ENCODE results near the gene LCOR.
"Not testable (repeated sequence)": the region's sequence is repeated elsewhere in the genome, so short reads cannot be mapped to it uniquely, and the experiment has no call there.

The LCOR gene

GRCh38 chr10:96840841-96841518 is 8.9 kb downstream of the LCOR start:
- DNase-seq: peak; percentile 30 to 49 (median 45)

GRCh38 chr10:96842896-96843723 is 11.0 kb downstream of the LCOR start:
- no peak for DNase-seq

GRCh38 chr10:96843823-96844222 is 11.7 kb downstream of the LCOR start:
- DNase-seq: no peak

GRCh38 chr10:96846395-96846794 is 14.3 kb downstream of the LCOR start:
- no peak for DNase-seq

DNA sequence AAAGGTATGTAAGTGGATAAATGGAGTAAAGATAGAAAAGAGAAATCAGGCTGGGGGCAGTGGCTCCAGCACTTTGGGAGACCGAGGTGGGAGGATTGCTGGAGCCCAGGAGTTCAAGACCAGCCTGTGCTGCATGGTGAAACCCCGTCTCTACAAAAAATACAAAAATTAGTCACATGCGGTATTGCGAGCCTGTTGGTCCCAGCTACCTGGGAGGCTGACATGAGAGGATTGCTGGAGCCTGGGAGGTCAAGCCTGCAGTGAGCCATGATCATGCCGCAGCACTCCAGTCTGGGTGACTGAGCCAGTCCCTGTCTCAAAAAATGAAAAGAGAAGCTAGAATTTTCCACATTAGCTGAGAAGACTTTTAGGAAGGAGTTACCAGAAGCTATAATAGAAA is 14.8 kb downstream of the LCOR start:
- no peak for DNase-seq

- not testable (repeated sequence) for DNase-seq
Observed at GRCh38 chr10:96847356-96847755, 15.3 kb downstream of the LCOR start.

DNA sequence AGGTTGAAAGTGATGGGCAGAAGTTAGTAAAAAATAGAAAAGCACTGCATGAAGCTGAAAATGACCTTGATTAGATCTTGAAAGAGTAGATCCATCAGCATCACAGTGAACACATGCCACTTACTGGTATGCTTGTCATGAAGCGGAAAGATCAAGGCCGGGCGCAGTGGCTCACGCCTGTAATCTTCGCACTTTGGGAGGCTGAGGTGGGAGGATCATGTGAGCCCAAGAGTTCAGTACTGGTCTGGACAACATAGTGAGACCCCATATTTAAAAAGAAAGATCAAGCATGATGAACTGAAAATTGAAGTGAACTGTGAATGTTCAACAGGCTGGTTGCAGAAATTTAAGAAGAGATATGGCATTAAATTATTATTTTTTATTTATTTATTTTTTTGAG is 18.0 kb downstream of the LCOR start:
- no peak for DNase-seq

GRCh38 chr10:96850825-96851224 is 18.7 kb downstream of the LCOR start:
- DNase-seq: no peak

GRCh38 chr10:96851281-96851680 is 19.2 kb downstream of the LCOR start:
- DNase-seq: no peak

DNA sequence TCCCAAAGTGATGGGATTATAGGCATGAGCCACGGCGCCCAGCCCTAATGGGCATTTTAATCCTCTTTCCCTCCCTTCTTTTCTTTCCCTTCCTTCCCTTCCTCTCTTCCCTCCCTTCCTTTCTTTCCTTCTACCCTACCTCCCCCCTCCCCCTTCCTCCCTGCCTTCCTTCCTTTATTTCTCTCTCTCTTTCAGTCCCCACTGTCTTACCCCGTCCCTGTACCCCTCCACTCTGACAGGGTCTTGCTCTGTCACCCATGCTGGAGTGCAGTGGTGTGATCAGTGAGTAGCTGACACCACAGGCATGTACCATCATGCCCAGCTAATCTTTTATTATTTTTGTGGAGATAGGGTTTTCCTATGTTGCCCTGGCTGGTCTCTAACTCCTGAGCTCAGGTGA is 24.2 kb downstream of the LCOR start:
- no peak for DNase-seq

DNA sequence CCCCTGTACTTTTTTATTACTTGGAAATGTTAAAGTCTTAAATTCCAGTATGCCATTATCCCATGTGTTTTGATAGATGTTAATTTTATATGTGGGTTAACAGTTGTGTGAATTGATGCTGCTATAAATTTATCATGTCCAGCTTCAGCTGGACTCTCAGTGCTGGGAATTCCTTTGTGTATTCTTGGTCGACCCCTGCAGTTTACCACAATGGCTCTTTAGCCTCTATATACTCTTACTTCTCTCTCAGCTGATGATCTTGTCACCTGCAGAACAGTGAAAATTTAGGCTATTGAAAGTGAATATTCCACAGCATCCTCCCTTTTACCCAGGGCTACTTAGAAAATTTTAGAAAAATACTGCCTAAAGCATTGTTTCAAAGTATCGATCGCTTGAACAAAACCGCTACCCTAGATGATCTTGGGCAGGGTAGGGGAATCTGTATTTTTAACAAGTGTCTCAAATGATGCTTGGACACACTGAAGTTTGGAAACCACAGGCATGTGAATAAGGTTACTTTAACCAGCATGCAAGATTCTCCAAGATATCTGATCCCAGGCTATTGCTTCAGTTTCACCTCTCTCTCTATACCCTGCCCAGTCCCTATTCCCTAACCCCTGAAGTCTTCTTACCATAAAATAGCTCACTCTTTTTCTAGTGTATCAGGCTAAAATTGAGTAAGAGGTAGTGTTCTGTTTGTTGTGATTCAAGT is 25.4 kb downstream of the LCOR start:
- no peak for DNase-seq

DNA sequence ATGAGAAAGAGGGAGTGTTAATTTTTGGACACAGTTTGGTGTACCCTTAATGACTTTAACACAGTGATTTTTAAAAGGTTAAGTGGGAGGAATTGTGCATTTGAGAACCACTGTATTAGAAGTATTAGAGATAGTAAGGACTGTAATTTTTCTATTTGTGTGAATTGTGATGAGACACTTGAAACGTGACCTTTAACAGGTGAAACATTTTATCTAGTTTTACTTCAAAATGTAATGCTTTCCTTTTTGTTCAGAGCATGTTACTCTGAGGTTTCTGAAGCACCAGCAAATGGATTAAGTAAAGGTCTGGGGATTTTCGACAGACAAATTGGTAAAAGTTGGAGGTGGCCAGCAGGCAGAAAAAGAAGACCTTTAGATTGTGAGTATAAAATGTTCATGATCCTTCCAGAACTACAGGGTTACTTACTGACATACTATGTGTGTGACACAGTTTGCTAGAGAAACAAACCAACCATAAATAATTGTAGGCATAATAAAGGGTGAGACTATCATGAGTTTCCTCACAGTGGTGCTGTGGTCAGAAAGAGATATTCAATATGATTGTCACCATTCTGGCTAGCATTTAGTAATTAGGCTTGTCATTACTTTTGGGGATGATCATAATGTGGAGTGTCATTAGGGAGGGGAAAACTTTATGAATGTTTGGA is 26.1 kb downstream of the LCOR start:
- DNase-seq: no peak

GRCh38 chr10:96858706-96859050 is 26.6 kb downstream of the LCOR start:
- no peak for DNase-seq

DNA sequence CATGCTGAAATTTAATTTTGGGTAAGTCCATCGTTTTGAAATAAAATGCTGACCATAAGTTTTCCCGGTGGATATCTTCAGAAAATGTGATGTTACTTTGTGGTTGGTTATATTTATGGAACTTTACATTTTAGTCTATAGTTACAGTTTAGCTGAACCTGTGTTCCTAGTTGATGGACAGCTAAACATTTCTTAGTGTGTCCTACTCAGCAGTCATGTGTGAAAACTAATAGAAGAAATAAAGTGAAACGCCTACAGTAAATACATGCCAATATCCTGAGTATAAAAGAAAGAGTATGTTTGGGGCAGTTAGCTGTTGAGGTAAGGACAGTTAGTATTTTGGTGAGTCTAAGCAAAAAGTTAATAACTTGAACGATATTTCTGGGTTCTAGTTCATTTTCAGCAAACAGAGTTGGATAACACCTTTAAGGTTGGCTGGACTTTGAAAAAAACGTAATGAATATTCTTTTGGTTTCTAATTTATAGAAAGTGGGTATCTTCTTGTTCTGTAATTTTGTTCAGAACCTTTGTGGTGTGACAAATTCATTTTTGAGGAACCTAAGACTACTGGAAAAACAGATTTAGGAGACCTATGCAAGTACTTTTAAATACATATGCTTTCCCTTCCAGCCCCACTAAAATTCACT is 28.7 kb downstream of the LCOR start:
- no peak for DNase-seq

DNA sequence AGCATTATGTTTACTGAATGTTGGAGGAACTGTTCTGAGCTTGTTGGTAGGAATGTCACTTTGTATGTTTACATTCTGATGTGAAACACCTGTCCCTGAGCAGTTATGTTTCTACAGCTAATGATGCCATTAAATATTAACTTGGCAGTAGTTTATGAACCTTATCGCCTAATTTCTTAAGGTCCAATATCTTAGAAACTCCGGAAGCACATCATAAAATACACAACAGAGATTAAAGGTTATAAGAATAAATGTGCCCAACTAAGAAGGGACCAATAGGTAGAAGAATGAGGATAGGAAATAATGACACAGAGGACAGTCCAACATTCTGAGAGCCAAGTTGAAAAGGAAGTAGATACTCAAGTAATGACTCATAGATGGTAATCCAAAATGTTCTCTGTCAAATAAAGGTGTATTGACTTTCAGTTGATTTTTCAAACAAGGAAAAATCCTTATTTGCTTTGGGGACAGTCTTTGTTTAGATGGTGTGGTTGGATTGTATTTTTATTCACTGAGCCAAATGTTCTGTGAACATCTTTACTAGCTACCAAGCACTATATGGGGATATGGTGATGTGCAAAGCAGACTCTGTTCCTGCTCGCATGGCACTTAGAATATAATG is 31.9 kb downstream of the LCOR start:
- DNase-seq: peak in 2 of 3 donors; percentile 20 to 32

DNA sequence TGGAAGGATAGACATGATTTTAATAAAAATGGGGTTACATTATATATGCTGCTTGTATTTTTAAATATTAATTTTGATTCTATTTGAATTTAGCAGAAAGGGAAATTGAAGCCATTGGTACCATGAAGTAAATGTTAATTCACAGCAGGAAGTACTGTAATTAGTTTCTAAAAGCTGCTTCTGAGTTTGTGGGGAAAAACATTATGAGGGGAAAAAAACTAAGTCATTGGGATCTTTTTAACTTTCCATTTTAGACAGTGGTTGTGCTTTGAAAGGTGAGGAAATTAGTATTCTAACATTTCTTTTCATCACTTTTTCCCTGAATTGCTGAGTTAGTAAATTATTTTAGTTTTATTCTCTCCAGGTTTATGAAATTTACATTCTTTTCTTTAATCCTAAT is 41.0 kb downstream of the LCOR start:
- peak in 2 of 3 donors; percentile 19 to 26 for DNase-seq

DNA sequence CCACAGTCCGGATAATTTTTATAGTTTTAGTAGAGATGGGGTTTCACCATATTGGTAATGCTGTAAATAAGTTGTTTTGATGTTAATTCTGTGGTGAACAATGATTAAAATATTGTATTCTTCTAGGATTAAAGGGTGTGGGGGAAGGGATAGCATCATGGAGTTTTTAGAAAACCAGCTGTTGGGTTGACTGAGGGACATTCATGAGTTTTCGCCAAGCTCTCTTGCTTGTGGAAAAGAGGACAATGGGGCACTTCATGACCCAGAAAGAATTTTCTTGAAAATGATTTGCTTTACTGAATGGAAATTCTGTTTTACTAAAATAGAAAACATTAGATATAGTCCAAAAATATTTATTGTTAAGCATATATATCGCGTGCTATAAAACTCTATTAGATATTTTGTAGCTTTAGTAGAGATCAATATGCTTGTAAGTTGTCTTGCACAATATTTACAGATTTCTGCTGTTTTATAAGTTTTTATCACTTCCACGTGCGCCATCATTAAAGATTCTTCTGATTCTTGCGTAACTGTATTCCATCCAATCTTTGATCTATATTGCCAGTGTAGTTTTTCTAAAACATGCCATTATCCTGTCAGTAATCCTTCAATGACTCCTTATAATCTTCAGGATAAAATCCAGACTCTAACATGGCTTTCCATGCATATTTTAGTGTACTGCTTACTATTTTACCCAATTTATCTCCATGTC is 41.8 kb downstream of the LCOR start:
- no peak for DNase-seq

DNA sequence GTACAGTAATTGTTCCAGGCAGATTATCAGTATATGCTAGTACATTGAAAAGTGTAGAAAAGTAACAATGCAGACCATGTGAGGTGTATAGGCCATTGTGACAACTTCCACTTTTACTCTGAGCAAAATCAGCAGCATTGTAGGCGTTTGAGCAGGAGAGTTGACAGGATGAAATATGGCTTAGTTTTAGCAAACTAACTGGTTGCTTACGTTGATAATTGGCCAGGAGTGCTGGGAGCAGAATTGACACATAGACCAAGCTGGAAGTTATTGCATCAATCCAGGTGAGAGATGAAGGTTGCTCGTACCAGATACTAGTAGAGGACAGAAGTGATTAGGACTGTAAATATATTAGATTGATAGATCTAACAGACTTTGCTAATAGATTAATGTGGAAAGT is 46.0 kb downstream of the LCOR start:
- no peak for DNase-seq

GRCh38 chr10:96880575-96880974 is 48.5 kb downstream of the LCOR start:
- DNase-seq: no peak

DNA sequence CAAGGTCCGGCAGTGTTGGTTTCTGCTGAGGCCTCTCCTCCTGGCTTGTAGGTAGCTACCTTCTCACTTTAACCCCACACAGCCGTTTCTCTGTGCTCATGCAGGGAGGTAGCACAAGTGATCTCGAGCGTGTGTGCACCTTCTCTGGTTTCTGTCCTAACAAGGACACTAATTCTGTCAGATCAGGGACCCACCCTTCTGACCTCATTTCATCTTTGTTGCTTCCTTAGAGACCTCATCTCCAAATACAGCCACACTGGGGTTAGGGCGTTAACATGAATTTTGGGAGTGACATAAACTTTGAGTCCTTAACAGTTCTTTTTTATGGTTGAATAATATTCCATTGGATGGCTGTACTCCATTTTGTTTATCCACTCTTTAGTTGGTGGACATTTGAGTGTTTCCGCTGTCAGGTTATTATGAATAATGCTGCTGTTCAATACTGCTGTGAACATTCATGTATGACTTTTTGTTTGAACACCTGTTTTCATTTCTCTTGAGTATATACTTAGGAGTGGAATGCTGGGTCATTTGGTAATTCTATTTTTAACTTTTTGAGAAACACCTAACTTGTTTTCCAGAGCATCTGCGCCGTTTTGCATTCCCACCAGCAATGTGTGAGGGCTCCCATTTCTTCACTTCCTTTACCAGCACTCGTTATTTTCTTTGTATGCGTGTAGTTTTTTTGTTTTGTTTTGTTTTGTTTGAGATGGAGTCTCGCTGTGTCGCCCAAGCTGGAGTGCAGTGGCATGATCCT is 57.5 kb downstream of the LCOR start:
- DNase-seq: no peak

DNA sequence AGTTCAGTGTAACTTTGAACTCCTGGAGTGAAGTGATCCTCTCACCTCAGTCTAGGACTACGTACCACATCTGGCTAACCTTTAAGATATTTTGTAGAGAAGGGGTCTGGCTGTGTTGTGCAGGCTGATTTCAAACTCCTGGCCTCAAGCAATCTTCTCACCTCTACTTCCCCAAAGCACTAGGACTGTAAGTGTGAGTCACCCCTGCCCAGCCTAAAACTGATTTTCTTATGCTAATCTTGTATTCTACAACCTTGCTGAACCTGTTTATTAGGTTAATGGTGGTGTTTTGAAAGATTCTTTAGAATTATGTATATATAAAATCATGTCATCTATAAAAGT is 58.0 kb downstream of the LCOR start:
- DNase-seq: peak; percentile 38 to 50 (median 46)
